ENCODE results near the gene AP5S1.

AP5S1 gene

DNA sequence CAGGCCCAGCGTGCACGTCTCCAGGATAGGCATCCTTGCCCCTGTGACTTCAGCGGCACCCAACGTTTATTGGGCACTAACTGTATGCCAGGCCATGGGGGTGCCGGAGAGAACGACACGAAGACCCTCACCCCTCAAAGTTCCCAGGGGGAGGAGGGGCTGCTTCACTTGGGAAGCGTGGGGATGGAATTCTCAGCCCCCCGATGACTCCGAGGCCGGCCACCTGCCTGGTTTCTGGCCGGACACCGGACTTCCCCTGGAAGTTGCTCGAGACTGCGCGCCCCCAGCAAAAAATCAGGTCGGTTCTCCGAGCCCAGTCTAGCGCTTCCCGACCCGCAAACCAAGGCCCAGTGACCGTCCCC is 26.0 kb downstream of the AP5S1 start:
- no peak for DNase-seq (ENCODE audit: low read depth)

DNA sequence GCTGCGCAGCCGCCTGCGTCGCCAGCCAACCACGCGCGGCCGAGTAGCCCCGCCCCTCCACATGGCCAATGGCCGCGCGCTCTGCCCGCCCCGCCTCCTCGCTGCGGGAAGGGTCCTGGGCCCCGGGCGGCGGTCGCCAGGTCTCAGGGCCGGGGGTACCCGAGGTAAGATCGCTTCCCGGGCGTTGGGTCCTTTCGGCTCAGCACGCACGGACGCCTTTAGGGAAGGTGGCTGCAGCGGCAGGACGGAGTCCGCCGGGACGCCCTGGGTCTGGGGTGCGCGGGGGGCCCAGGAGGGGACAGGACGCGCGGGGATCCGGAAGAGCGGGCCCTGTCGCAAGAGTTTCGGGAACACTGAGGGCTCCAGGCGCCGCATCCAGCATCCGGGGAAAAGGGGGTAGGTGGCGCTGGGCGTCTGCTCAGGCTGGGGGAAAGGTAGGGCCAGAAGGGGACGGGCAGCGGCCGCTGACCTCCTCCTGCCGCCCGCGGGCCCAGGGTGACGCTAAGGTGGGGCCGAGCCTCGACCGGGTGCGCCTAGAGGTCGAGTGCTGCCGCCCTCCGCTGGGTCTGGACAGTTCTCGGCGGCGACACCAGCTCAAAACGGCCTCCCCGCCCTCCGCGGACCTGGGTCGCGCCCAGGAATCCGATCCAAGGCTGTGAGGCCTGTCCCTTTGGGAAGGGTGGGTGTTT is 26.5 kb downstream of the AP5S1 start, which contains the start of gene MAVS:
MAVS (plus strand) TSS at position 95 of the 689 bp plus-strand sequence. CDS start 7,791 bp downstream, outside the sequence.
- DNase-seq (ENCODE audit: low read depth), result peak; percentile 68

DNA sequence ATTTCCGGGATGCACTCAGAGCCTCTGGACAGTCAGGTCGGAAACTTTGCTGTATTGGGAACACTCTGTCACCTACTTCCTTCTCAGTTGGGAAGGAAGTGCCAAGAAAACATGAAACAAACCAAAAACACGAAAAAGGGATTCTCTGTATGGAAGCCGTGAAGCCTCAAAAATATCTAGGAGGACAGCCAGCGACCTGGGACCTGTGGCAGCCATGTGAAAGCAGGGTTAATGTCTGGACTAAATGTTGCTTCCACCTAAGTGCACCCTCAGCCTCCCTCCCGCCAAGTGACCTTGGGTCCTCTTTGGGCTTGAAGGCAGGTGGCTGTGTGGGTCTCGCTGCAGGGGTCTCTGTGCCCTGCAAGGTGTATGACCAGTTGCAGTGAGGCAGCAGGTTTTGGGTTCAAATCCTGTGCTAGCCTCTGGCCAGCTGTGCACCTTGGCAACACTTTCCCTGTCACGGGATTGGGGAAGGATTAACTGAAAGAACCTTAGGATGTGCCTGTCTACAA is 27.1 kb downstream of the AP5S1 start:
- DNase-seq (ENCODE audit: low read depth), result no peak

- no peak for DNase-seq (ENCODE audit: low read depth)
Observed at GRCh38 chr20:3848565-3848964, 28.2 kb downstream of the AP5S1 start.

DNA sequence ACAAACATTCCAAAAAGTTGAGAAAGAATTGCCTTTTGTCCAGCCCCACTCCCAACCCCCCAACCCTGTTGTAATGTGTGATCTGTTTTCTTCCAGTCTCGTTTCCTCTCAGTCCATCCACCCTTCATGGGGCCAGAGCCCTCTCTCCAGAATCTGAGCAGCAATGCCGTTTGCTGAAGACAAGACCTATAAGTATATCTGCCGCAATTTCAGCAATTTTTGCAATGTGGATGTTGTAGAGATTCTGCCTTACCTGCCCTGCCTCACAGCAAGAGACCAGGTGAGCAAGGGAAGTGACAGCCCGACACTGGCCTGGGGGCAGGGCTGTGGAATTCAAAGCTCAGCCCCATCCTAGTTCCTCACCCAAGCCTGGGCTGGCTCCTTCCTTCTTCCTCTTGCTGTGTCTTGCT is 34.1 kb downstream of the AP5S1 start:
- DNase-seq (ENCODE audit: low read depth), result no peak

GRCh38 chr20:3857405-3857804 is 37.1 kb downstream of the AP5S1 start:
- no peak for DNase-seq (ENCODE audit: low read depth)

- DNase-seq (ENCODE audit: low read depth), result no peak
Observed at GRCh38 chr20:3858689-3859088, 38.3 kb downstream of the AP5S1 start.

DNA sequence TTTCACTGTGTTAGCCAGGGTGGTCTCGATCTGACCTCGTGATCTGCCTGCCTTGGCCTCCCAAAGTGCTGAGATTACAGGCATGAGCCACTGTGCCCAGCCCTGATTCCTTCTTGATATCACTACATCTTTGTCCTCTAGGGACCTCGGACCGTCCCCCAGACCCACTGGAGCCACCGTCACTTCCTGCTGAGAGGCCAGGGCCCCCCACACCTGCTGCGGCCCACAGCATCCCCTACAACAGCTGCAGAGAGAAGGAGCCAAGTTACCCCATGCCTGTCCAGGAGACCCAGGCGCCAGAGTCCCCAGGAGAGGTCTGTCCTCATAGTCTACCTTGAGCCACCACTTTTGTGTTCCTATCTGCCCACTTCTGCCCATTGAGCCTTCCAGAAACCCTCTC is 40.8 kb downstream of the AP5S1 start:
- no peak for DNase-seq (ENCODE audit: low read depth)

DNA sequence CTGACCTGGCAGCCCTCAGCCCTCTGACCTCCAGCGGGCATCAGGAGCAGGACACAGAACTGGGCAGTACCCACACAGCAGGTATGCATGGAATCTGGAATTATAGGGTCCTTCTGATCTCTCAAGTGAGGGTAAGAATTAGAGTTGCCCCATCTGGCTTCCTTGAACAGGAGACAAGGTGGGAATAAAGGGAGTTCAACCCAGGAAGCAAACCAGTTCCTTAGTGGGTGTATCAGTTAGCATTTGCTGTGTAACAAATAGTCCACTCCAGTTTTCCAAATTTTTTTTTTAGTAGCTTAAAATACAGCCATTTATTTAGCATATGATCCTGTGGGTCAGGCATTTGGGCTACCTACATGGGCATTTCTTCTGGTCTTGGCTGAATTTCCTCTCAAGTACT is 42.0 kb downstream of the AP5S1 start:
- no peak for DNase-seq (ENCODE audit: low read depth)

DNA sequence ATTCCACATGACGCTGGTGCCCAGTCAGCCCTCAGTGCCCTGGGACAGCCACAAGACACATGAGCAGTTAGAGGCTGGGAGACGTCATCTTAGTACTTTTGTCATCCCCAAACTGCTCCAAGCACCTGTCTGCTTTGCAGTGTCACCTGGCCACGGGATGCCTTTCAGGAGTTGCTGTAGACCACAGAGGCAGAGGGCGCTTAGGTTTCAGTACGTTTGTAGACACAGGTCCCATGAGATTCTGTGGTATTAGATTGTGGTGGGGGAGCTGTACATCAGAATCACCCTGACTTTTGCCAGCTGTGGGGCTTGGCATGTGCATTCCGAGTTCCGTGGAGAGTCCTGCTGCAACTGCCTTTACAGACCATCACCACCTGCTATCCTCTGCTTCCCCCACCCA is 43.0 kb downstream of the AP5S1 start:
- no peak for DNase-seq (ENCODE audit: low read depth)

DNA sequence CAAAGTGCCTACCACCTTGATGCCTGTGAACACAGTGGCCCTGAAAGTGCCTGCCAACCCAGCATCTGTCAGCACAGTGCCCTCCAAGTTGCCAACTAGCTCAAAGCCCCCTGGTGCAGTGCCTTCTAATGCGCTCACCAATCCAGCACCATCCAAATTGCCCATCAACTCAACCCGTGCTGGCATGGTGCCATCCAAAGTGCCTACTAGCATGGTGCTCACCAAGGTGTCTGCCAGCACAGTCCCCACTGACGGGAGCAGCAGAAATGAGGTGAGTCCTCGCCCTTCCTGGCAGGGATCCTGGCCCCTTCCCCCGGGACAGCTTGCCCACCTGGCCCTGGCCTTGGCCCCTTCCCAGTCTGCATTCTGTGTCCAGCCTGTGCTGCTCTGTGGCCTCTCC is 44.2 kb downstream of the AP5S1 start:
- DNase-seq (ENCODE audit: low read depth), result no peak

- no peak for DNase-seq (ENCODE audit: low read depth)
Observed at GRCh38 chr20:3865152-3865886, 45.0 kb downstream of the AP5S1 start.

- no peak for DNase-seq (ENCODE audit: low read depth)
Observed at GRCh38 chr20:3865887-3866407, 45.6 kb downstream of the AP5S1 start.

DNA sequence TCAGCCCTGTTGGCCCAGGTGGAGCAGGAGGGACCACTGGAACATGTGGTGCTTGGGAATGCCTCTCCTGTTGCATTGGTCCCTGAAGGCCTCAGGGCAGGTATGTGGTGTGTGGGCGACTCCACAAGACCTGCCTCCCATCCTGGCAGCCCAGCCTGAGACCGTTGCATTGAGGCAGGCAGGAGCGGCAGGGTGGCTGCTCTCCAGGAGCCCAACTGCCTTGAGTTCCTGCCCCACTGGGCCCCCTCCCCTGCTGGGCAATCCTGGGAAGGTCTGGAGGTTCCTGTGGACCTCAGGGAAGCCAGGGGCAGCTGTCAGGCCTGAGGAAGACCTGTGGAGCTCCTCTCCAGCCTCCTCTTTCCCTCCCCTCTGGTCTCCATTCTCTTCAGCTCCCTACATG is 46.1 kb downstream of the AP5S1 start:
- DNase-seq (ENCODE audit: low read depth), result no peak

DNA sequence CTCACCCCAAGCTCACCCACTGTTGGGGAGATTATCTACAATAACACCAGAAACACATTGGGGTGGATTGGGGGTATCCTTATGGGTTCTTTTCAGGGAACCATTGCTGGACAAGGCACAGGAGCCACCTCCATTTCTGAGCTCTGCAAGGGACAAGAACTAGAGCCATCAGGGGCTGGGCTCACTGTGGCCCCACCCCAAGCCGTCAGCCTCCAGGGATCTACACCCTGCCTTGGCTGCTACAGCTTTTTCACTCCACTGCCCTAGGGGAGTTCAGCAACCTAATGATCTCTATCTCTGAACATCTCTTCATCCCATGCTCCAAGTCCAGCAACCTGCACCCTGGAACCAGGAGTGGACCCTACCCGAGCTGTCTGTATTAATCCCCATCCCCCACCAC is 47.5 kb downstream of the AP5S1 start:
- no peak for DNase-seq (ENCODE audit: low read depth)

DNA sequence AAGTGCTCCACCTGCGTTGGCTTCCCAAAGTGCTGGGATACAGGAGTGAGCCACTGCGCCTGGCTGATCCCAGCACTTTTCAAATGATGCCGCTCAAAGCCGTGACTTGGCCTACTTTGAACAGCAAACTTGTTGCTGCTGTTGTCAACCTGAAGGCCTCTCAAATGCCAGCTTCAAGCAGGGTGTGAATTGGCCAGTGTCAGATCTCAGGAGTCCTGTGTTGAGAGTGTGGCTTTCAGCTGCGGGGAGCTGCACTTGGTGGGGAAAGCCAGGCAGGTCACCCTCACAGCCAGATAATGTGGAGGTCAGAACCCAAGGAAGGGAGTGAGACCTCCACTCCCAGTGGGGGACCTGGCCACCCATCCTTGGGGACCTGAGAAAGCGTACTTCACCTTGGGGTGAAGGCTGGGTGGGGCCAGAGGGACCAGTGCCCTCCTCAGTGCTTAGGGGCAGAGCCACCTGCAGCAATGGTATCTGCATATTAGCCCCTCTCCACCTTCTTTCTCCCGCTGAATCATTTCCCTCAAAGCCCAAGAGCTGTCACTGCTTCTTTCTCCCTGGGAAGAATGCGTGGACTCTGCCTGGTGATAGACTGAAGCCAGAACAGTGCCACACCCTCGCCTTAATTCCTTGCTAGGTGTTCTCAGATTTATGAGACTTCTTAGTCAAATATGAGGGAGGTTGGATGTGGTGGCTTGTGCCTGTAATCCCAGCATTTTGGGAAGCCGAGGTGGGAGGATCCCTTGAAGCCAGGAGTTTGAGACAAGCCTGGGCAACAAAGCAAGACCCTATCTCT is 49.7 kb downstream of the AP5S1 start:
- no peak for DNase-seq (ENCODE audit: low read depth)

DNA sequence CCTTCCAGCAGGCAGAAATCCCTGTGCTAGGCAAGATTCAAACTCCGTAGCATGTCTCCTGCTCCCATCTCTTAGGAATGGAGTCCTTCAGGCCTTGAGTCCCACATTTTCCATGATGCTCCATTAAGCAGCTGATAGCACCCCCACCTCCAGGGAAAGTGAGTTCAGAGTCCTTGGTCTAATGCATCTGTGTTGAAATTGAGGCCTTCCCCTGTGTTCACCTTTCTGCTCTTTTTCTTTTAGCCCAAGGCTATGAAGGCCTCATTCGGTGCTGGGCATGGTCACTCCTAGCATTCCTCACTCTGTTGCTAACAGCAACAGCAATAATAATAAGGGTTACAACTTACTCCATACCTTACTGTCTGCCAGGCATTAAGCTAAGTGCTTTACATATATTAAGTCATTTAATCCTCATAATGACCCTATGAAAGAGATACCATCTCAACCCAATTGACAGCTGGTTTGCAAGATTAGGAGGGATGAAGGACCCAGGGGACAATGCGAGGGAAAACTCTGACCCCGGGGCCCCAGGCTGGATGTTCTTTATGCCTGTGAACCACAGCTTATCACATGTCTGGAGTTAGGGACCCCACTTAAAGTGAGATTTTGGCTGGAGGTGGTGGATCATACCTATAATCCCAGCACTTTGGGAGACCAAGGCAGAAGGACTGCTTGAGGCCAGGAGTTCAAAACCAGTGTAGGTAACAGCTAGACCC is 51.4 kb downstream of the AP5S1 start:
- DNase-seq (ENCODE audit: low read depth), result no peak

DNA sequence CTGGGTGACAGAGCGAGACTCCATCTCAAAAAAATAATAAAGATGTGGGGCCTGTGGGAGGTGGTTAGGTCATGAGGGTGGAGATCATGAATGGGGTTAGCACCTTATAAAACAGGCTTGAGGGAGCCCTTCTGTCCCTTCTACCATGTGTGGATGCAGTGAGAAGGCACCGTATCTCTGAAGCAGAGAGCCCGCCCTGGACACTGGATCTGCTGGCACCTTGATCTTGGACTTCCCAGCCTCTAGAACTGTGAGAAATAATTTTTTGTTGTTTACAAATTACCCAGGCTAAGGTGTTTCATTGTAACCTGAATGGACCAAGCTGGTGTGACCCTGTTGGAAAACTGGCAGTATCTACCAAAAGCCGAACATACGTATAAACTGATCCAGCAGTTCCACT is 53.2 kb downstream of the AP5S1 start:
- no peak for DNase-seq (ENCODE audit: low read depth)

GRCh38 chr20:3874194-3874844 is 54.0 kb downstream of the AP5S1 start:
- DNase-seq (ENCODE audit: low read depth), result no peak

GRCh38 chr20:3875378-3875974 is 55.1 kb downstream of the AP5S1 start:
- DNase-seq (ENCODE audit: low read depth), result no peak

DNA sequence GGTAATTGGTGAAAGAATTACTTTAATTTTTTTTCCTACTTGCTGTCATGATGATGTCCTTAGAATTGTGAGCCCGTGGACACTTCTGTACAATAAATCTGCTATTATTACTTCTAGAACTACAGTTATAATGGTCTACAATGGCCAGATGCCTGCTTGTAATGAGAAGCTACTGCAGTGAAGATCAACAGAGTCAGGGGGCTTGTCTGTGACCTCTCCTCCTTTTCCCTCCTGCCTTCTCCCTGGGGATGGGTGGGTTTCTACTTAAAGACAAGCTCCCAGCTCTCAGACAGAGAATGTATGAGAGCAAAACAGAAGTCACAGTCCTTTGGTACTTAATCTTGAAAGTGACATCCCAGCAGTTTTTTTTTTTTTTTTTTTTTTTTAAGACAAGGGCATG is 55.7 kb downstream of the AP5S1 start:
- no peak for DNase-seq (ENCODE audit: low read depth)

Measured in stimulated activated CD8-positive, alpha-beta memory T cell treated with anti-CD3 and anti-CD28 coated beads, Interleukin-15, amount 100 ng/mL, for 24 hours (primary cell).